Left forelimb (tissue), 1 donor: ENCODE data around the gene ZMYM3.
A peak's percentile ranks its signal among the peaks of the same experiment; 100 is the strongest.
"Not testable (repeated sequence)": the region's sequence is repeated elsewhere in the genome, so short reads cannot be mapped to it uniquely, and the experiment has no call there.

Source experiments
- DNase-seq: peaks from one replicate; pipeline ENCODE4 v3.0.0-alpha.2; 2018; ENCODE audit warnings: low spot score

The ZMYM3 gene

DNA sequence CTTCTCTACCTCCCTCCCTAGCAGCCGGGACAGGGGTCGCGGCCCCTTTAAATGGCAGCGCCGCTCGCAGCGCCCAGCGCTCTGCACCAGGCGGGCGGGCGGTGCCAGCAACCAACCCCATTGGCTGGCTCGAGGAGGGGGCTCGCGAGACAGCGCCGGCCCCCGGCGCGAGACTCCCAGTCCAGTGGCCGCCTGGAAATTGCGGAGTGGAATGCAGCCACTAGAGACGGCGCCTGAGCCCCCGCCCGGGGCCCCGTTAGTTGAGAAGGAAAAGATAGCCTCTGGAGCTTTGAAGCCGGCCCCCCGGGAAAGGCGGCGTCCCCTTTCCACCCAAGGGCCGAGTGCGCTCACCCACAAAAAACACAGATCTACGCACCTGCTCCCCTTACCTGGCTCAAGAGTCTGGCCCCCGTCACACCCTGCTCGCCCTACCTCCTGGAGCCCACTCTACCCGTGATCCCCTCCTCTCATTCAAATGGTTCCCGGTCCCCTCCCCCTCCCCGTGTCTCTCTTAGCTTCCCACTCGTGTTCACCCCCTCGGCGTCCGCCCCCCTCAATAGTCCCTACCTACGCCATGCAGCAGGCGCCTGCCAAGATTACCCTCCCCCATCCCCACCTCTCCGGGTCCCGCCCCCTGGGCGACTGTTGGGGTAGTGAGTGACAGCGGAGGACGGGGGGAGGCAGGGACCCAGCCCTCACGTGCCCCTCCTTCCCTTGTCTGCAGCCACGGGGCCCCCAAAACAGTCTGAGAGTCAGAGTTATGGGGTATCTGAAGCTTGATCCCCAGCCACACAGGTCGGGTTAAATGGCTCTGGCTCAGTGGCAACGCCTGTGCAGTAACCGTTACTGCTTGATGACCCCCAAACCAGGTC is at the start of gene ZMYM3:
ZMYM3 (minus strand) TSS at position 49 of the 872 bp plus-strand sequence. CDS start 885 bp downstream, outside the sequence.
- peak; percentile 87 for DNase-seq

DNA sequence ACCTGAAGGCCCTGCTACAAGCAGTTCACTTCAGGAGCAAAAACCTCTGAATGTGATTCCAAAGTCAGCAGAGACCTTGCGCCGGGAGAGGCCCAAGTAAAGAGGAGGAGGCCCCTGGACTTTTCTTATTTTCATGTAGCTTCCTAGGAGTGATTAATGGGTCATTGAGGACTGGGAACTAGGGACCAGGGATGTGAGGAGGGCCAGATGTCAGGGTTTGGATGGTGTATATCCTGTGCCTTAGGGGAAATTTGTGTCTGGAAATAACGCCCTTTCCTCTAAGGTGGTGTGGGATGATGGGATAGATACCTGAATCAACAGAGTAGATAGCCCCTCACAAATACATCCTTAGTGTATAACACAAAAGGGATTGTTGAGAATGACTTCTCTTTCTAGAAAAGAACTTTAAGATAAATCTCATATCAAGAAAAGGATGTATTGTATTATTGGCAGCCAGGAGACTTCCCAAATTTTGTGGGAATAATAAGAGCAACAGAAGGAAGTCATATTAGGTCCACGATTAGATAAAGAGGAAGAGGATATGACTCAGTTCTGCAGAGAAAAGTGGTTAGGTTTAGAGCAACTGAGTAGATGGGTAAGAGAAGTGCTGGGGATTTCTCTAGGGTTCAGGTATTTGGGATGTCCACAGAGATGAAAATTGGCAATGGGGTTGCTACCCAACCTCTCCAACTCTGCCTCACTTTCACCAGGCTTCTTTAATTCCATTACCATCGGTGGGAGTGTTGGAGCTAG is 48.7 kb upstream of the ZMYM3 start:
- DNase-seq: no peak

- no peak for DNase-seq
Observed at GRCh38 chrX:71301195-71301924, 47.4 kb upstream of the ZMYM3 start, which contains the start of gene ITGB1BP2. Gene ITGB1BP2 (plus strand): TSS chrX:71301750. CDS start chrX:71301807, 57 bp downstream.

GRCh38 chrX:71300495-71300894 is 46.6 kb upstream of the ZMYM3 start:
- DNase-seq: not testable (repeated sequence)

- not testable (repeated sequence) for DNase-seq
Observed at GRCh38 chrX:71300064-71300463, 46.1 kb upstream of the ZMYM3 start.

GRCh38 chrX:71298119-71298518 is 44.2 kb upstream of the ZMYM3 start:
- no peak for DNase-seq

- no peak for DNase-seq
Observed at GRCh38 chrX:71296806-71297205, 42.9 kb upstream of the ZMYM3 start.

- no peak for DNase-seq
Observed at GRCh38 chrX:71292669-71293365, 38.9 kb upstream of the ZMYM3 start.

DNA sequence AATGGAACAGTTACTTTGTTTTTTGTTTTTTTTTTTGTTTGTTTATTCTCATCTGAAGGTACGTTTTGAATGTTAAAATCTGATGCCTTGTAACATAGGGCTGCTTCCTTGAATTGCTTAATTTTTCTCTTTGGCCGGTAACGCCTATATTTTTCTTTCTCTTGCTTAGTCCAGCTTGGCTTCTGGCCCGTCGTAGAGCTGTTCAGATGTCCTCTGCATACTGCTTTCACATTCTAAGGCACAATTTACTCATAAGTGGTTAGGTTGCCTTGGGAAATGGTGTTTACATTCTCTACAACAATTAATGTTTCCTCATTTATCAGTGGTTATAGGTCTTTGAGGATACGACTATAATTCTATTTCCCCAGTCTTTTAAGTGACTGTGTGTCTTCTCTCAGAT is 37.4 kb upstream of the ZMYM3 start:
- DNase-seq: no peak

- DNase-seq: no peak
Observed at GRCh38 chrX:71285929-71286328, 32.0 kb upstream of the ZMYM3 start.

DNA sequence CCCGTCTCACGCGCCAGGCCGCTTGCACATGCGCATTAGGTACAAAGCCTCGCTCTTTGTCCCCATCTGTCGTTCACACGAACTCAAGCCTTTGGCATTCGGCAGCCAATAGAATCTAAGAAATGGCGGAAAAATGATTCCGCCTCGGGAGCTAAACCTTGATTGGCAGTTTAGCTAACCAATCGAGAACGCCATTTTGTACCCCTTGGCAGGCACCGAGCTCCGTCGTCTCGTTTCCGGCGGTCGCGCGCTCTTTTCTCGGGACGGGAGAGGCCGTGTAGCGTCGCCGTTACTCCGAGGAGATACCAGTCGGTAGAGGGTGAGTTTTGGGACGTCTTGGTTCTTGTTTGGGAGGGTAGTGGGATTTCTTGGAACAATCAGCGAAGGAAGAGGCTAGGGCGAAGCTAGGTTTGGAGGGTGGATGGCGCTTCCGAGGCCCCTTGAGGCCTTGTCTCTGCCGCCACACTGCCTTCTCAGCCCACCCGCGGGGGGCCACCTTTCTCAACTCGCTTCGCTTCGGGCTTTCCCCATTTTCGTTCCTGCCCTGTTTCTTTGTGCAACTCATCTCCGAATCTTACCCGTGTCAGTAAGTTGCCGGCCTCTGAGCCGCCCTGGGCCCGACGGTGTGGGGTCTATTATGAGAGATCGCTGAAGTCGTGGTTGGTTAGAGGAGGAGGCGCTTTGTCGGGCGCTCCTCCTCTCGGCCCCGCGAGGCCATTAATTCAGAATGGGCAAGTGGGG is 29.6 kb upstream of the ZMYM3 start, which contains the start of gene NONO:
NONO (plus strand) TSS at position 233 of the 741 bp plus-strand sequence. CDS start 7,003 bp downstream, outside the sequence.
- peak; percentile 88 for DNase-seq

DNA sequence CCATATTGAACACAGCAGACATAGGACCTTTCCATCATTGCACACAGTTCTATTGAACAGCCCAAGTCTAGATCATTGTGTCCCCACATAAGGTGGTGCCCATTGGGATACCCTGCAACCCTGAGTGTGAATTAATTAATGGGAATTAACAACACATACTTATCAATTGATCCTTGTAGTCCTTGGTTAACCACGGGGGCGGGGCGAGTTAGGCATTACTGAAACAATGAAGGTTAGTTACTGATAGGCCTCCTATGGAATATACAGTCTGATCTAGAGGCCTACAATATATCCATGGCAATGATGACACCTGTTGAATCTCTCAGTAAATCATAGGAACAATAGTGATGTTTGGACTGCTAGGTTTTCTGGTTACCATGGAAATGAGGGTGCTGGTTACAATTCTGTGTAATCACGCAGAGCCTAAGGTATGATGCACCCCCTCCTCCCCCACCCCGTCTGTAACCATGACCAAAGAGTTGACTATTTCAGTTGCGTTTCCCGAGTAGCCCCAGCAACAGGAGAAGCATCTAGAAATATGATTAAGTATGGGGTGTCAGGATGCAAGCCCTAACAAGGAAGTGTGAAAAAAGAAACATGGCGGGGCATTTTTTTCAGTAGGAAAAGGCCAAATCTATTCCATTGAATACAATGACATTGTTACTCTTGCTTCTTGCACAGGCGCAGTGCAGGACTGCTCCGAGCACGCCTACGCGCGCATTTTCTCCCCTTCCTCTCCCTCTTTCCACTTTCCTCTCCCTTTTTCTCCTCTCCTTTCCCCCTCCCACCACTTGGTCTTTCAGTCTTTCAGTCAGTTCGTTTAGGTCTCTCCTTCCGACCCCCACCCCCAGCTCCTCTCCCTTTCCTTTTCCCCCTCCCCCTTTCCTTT is 28.8 kb upstream of the ZMYM3 start:
- DNase-seq: no peak

DNA sequence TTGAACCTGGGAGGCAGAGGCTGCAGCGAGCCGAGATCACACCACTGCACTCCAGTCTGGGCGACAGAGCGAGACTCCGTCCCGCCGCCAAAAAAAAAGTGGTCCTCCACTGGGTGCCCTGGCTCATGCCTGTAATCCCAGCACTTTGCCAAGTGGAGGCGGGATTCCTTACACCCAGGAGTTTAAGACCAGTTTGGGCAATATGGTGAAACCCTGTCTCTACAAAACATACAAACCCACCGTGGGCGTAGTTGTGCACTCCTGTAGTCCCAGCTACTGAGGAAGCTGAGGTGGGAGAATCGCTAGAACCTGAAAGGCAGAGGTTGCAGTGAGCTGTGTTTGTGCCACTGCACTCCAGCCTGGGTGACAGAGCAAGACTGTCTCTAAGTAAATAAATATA is 27.4 kb upstream of the ZMYM3 start:
- not testable (repeated sequence) for DNase-seq

GRCh38 chrX:71272313-71272712 is 18.4 kb upstream of the ZMYM3 start:
- DNase-seq: not testable (repeated sequence)

GRCh38 chrX:71269801-71270395 is 16.0 kb upstream of the ZMYM3 start:
- no peak for DNase-seq

- not testable (repeated sequence) for DNase-seq
Observed at GRCh38 chrX:71268624-71269023, 14.7 kb upstream of the ZMYM3 start.

DNA sequence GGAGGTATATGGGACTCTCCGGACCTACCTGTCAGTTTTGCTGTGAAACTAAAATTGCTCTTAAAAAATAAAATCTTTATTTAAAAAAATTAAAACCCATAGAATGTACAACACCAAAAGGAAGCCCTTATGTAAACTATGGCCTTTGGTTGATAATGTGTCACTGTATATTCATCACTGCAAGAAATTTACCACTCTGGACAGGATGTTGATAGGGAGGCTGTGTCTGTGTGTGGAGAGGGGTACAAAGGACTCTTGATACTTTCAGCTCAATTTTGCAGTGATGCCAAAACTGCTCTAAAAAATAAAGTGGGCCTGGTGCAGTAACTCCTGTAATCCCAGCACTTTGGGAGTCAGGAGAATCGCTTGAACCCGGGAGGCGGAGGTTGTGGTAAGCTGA is 2.9 kb upstream of the ZMYM3 start:
- DNase-seq: no peak

- DNase-seq: no peak
Observed at GRCh38 chrX:71256051-71256450, 2.1 kb upstream of the ZMYM3 start.
